OCI-LY7 (cell line): ENCODE data around the gene FBXO31. TPM values are rescaled to one million over a fixed set of nuclear protein-coding genes. Genes with fewer than 3 reads are reported as not detected.

Experiments
- BruUV-seq: library from RNA; stranded (reverse); fragments of 400-500 nt; replicated peaks from 2 replicates; lab custom pipeline; 2021; lab: Mats Ljungman, UMichigan
- CTCF ChIA-PET: fragments of 300-600 bp; sonication (Branson Sonifier 250); formaldehyde crosslinking; loops from one replicate; lab custom pipeline; 2022; ENCODE audit warnings: antibody characterized with exemption; ENCODE audit not compliant: unreplicated experiment; lab: Charles Lee
- POLR2A ChIA-PET: fragments of 300-600 bp; sonication (Branson Sonifier 250); formaldehyde crosslinking; loops from one replicate; lab custom pipeline; 2022; ENCODE audit warnings: antibody characterized with exemption; lab: Charles Lee
- DNase-seq: peaks from one replicate; pipeline ENCODE4 v3.0.0-alpha.2; 2015; ENCODE audit warnings: low spot score
- H2AFZ ChIP-seq: fragments of 200-600 bp; sonication (generic), shearing (Covaris generic); 2 replicates; pipeline ENCODE4 v1.6.1; 2014; ENCODE audit warnings: mild to moderate bottlenecking, antibody characterized with exemption, low read length, moderate library complexity
- H3K27ac ChIP-seq: fragments of 200-600 bp; sonication (generic); 2 replicates; pipeline ENCODE4 v1.5.1; 2014; ENCODE audit warnings: mixed run types, low read depth, mild to moderate bottlenecking, moderate library complexity, low read length, inconsistent platforms; ENCODE audit not compliant: poor library complexity, severe bottlenecking
- H3K36me3 ChIP-seq: fragments of 200-600 bp; sonication (generic); 2 replicates; pipeline ENCODE4 v1.6.1; 2014; ENCODE audit warnings: mild to moderate bottlenecking, antibody characterized with exemption, low read length, moderate library complexity, mixed read lengths; ENCODE audit not compliant: insufficient read depth
- H3K4me1 ChIP-seq: fragments of 200-600 bp; sonication (generic); 2 replicates; pipeline ENCODE4 v1.5.1; 2014; ENCODE audit warnings: mild to moderate bottlenecking, low read length; ENCODE audit not compliant: insufficient read depth, poor library complexity, severe bottlenecking
- H3K4me2 ChIP-seq: fragments of 200-600 bp; sonication (generic); 2 replicates; pipeline ENCODE4 v1.6.1; 2014; ENCODE audit warnings: mild to moderate bottlenecking, low read length
- H3K4me3 ChIP-seq: fragments of 200-600 bp; sonication (generic); 2 replicates; pipeline ENCODE4 v1.5.1; 2014; ENCODE audit warnings: mild to moderate bottlenecking, low read depth, low read length; ENCODE audit not compliant: poor library complexity, severe bottlenecking
- H3K79me2 ChIP-seq: fragments of 200-600 bp; sonication (generic); 2 replicates; pipeline ENCODE4 v1.6.1; 2016; ENCODE audit warnings: low read depth, mild to moderate bottlenecking, low read length, moderate library complexity, mixed read lengths; ENCODE audit not compliant: insufficient read depth
- H3K9me2 ChIP-seq: fragments of 200-600 bp; sonication (generic); 2 replicates; pipeline ENCODE4 v1.6.1; 2016; ENCODE audit warnings: mild to moderate bottlenecking, low read length, mixed read lengths; ENCODE audit not compliant: insufficient read depth
- H3K9me3 ChIP-seq: fragments of 200-600 bp; sonication (generic); 2 replicates; pipeline ENCODE4 v1.6.1; 2014; ENCODE audit warnings: mild to moderate bottlenecking, mixed run types, low read length, mixed read lengths
- H4K20me1 ChIP-seq: fragments of 200-600 bp; sonication (generic); 2 replicates; pipeline ENCODE4 v1.6.1; 2014; ENCODE audit warnings: mild to moderate bottlenecking, antibody characterized with exemption, low read length, moderate library complexity, mixed read lengths; ENCODE audit not compliant: insufficient read depth
- CTCF ChIP-seq: fragments of 200-600 bp; sonication (generic); conservative IDR thresholded peaks from 2 replicates; pipeline ENCODE4 v1.5.1; 2014; ENCODE audit warnings: mild to moderate bottlenecking, antibody characterized with exemption, low read length, moderate library complexity, mixed read lengths
- EZH2phosphoT487 ChIP-seq: fragments of 200-600 bp; sonication (generic); IDR thresholded peaks from 2 replicates; pipeline ENCODE4 v1.6.1; 2018; ENCODE audit warnings: low read depth, borderline replicate concordance, mild to moderate bottlenecking, mixed run types, antibody characterized with exemption, low read length, moderate library complexity, mixed read lengths
- intact Hi-C: fragments of 100-400 bp; cut with micrococcal nuclease; formaldehyde crosslinking; loops from one replicate; pipeline ENCODE4 v1.10.0; 2022; ENCODE audit not compliant: unreplicated experiment
- total RNA-seq, 2 experiments: library from RNA; depleted of rRNA in 1 of 2; stranded (reverse); fragments of >200 nt in 1 of 2; shearing (Covaris generic) in 1 of 2; gene quantifications; 2 replicates each; pipeline ENCODE4 v1.2.3, GENCODE V29; 2014 to 2022

The FBXO31 gene
- total RNA-seq, 2 experiments from 2014 or later = 26.0 to 32.4 TPM

GRCh38 chr16:87311387-87311786 is 72.2 kb downstream of the FBXO31 start:
- ChIA-PET POLR2A (no interaction called here), CTCF (no interaction called here)
- H3K27ac ChIP-seq = no peak overlapping the region
- no TSS peak for BruUV-seq
- peaks cover 6% of the 10 kb centered on the region for H3K36me3 ChIP-seq
- no peaks in the 10 kb centered on the region; the same call in 1 of the 2 replicates for H3K79me2 ChIP-seq
- H3K9me2 ChIP-seq = no peaks in the 10 kb centered on the region
- H3K9me3 ChIP-seq = no peaks in the 10 kb centered on the region
- H3K4me1 ChIP-seq = peaks cover 5% of the 10 kb centered on the region
- H4K20me1 ChIP-seq = no peaks in the 10 kb centered on the region
- H3K4me2 ChIP-seq = no peak overlapping the region
- DNase-seq = no peak
- intact Hi-C loops = no loop called here
- no peak for TF ChIP-seq CTCF
- TF ChIP-seq EZH2phosphoT487 = no peak
- H2AFZ ChIP-seq = no peak overlapping the region
- H3K4me3 ChIP-seq = no peak overlapping the region

- H3K9me3 ChIP-seq = no peaks in the 10 kb centered on the region
- no peak for DNase-seq
- no peaks in the 10 kb centered on the region for H4K20me1 ChIP-seq
- TF ChIP-seq EZH2phosphoT487 = no peak
- TF ChIP-seq CTCF = no peak
- no peak overlapping the region for H2AFZ ChIP-seq
- no TSS peak for BruUV-seq
- H3K4me1 ChIP-seq = no peaks in the 10 kb centered on the region
- intact Hi-C loops = no loop called here
- H3K9me2 ChIP-seq = no peaks in the 10 kb centered on the region
- no peak overlapping the region for H3K27ac ChIP-seq
- H3K79me2 ChIP-seq = no peaks in the 10 kb centered on the region
- H3K36me3 ChIP-seq = peaks cover 6% of the 10 kb centered on the region
- H3K4me3 ChIP-seq = no peak overlapping the region
- POLR2A ChIA-PET = no interaction called here
- no peak overlapping the region for H3K4me2 ChIP-seq
- CTCF ChIA-PET = no interaction called here
Observed at GRCh38 chr16:87310610-87311009, 73.0 kb downstream of the FBXO31 start.

- intact Hi-C loops = no loop called here
- H3K4me3 ChIP-seq = no peak overlapping the region
- H2AFZ ChIP-seq = no peak overlapping the region
- H3K9me3 ChIP-seq = no peaks in the 10 kb centered on the region
- H3K9me2 ChIP-seq = no peaks in the 10 kb centered on the region
- peaks cover 3% of the 10 kb centered on the region for H3K4me1 ChIP-seq
- H3K27ac ChIP-seq = no peak overlapping the region
- POLR2A ChIA-PET = interaction anchor here (0.6 kb wide), 1 partner anchor 113 kb away, joined by 3 read pairs; no protein-coding TSS in a partner anchor
- no peak for TF ChIP-seq EZH2phosphoT487
- TF ChIP-seq CTCF = no peak
- peaks cover 6% of the 10 kb centered on the region for H3K36me3 ChIP-seq
- BruUV-seq = no TSS peak
- H3K4me2 ChIP-seq = no peak overlapping the region
- DNase-seq = no peak
- H4K20me1 ChIP-seq = no peaks in the 10 kb centered on the region
- H3K79me2 ChIP-seq = no peaks in the 10 kb centered on the region
- CTCF ChIA-PET = no interaction called here
Observed at GRCh38 chr16:87309620-87310525, 73.7 kb downstream of the FBXO31 start.
